ENCODE results near the gene MBNL3. TPM values are rescaled to one million over a fixed set of nuclear protein-coding genes. Genes with fewer than 3 reads are reported as not detected.
"Not testable (repeated sequence)": the region's sequence is repeated elsewhere in the genome, so short reads cannot be mapped to it uniquely, and the experiment has no call there.

MBNL3 gene
- total RNA-seq, 1 donor from 2014 or later = 8.9 TPM

- H3K27me3 Mint-ChIP-seq (ENCODE audit: insufficient read depth) = no peaks in the 10 kb centered on the region
- no peak overlapping the region for H3K27ac Mint-ChIP-seq
- no peak for DNase-seq (ENCODE audit: low spot score)
- H3K4me3 Mint-ChIP-seq = no peak overlapping the region
- H3K9me3 Mint-ChIP-seq = no peaks in the 10 kb centered on the region
- peaks cover 10% of the 10 kb centered on the region for H3K4me1 Mint-ChIP-seq (ENCODE audit: low read depth)
- intact Hi-C loops (cut with micrococcal nuclease) = no loop called here
- H3K36me3 Mint-ChIP-seq (ENCODE audit: low read depth) = no peaks in the 10 kb centered on the region
Measured at GRCh38 chrX:132470179-132470578, 18.7 kb downstream of the MBNL3 start.

GRCh38 chrX:132468454-132468853, 20.4 kb downstream of the MBNL3 start:
- H3K36me3 Mint-ChIP-seq (ENCODE audit: low read depth) = no peaks in the 10 kb centered on the region
- DNase-seq (ENCODE audit: low spot score) = no peak
- H3K27me3 Mint-ChIP-seq (ENCODE audit: insufficient read depth) = no peaks in the 10 kb centered on the region
- no peak overlapping the region for H3K4me3 Mint-ChIP-seq
- intact Hi-C loops (cut with micrococcal nuclease) = no loop called here
- H3K27ac Mint-ChIP-seq = no peak overlapping the region
- no peaks in the 10 kb centered on the region for H3K9me3 Mint-ChIP-seq
- H3K4me1 Mint-ChIP-seq (ENCODE audit: low read depth) = no peaks in the 10 kb centered on the region

- H3K4me1 Mint-ChIP-seq (ENCODE audit: low read depth) = no peaks in the 10 kb centered on the region
Measured at GRCh38 chrX:132467989-132468388, 20.8 kb downstream of the MBNL3 start.

GRCh38 chrX:132467026-132467425, 21.8 kb downstream of the MBNL3 start:
- intact Hi-C loops (cut with micrococcal nuclease) = no loop called here
- Mint-ChIP-seq H3K36me3 (ENCODE audit: low read depth) (no peaks in the 10 kb centered on the region), H3K27ac (no peak overlapping the region), H3K4me3 (no peak overlapping the region), H3K9me3 (no peaks in the 10 kb centered on the region), H3K27me3 (ENCODE audit: insufficient read depth) (no peaks in the 10 kb centered on the region), H3K4me1 (ENCODE audit: low read depth) (no peaks in the 10 kb centered on the region)
- no peak for DNase-seq (ENCODE audit: low spot score)

More at GRCh38 chrX:132467989-132468388, 20.8 kb downstream of the MBNL3 start:
- intact Hi-C loops (cut with micrococcal nuclease) = no loop called here
- H3K4me3 Mint-ChIP-seq = no peak overlapping the region
- H3K36me3 Mint-ChIP-seq (ENCODE audit: low read depth) = no peaks in the 10 kb centered on the region
- H3K27ac Mint-ChIP-seq = no peak overlapping the region
- H3K27me3 Mint-ChIP-seq (ENCODE audit: insufficient read depth) = no peaks in the 10 kb centered on the region
- no peaks in the 10 kb centered on the region for H3K9me3 Mint-ChIP-seq
- no peak for DNase-seq (ENCODE audit: low spot score)

GRCh38 chrX:132463411-132463810, 25.4 kb downstream of the MBNL3 start:
- H3K36me3 Mint-ChIP-seq (ENCODE audit: low read depth) = no peaks in the 10 kb centered on the region
- no peak overlapping the region for H3K27ac Mint-ChIP-seq
- DNase-seq (ENCODE audit: low spot score) = no peak
- H3K27me3 Mint-ChIP-seq (ENCODE audit: insufficient read depth) = no peaks in the 10 kb centered on the region
- intact Hi-C loops (cut with micrococcal nuclease) = loop anchor here (5.0 kb wide), 1 partner anchor 236 kb away; no protein-coding TSS in a partner anchor
- no peaks in the 10 kb centered on the region for H3K4me1 Mint-ChIP-seq (ENCODE audit: low read depth)
- no peak overlapping the region for H3K4me3 Mint-ChIP-seq
- H3K9me3 Mint-ChIP-seq = no peaks in the 10 kb centered on the region

GRCh38 chrX:132461886-132462285, 27.0 kb downstream of the MBNL3 start:
- no peaks in the 10 kb centered on the region for H3K9me3 Mint-ChIP-seq
- H3K27ac Mint-ChIP-seq = no peak overlapping the region
- no peaks in the 10 kb centered on the region for H3K27me3 Mint-ChIP-seq (ENCODE audit: insufficient read depth)
- H3K36me3 Mint-ChIP-seq (ENCODE audit: low read depth) = no peaks in the 10 kb centered on the region
- intact Hi-C loops (cut with micrococcal nuclease) = loop anchor here (5.0 kb wide), 1 partner anchor 235 kb away; no protein-coding TSS in a partner anchor
- DNase-seq (ENCODE audit: low spot score) = no peak
- no peaks in the 10 kb centered on the region for H3K4me1 Mint-ChIP-seq (ENCODE audit: low read depth)
- no peak overlapping the region for H3K4me3 Mint-ChIP-seq

- DNase-seq (ENCODE audit: low spot score) = no peak
- H3K4me1 Mint-ChIP-seq (ENCODE audit: low read depth) = no peaks in the 10 kb centered on the region
- H3K9me3 Mint-ChIP-seq = peaks cover 22% of the 10 kb centered on the region
- intact Hi-C loops (cut with micrococcal nuclease) = no loop called here
- no peak overlapping the region for H3K27ac Mint-ChIP-seq
- H3K36me3 Mint-ChIP-seq (ENCODE audit: low read depth) = no peaks in the 10 kb centered on the region
- no peak overlapping the region for H3K4me3 Mint-ChIP-seq
- H3K27me3 Mint-ChIP-seq (ENCODE audit: insufficient read depth) = no peaks in the 10 kb centered on the region
Measured at GRCh38 chrX:132452911-132453550, 35.8 kb downstream of the MBNL3 start.

- H3K27me3 Mint-ChIP-seq (ENCODE audit: insufficient read depth); H3K4me1 Mint-ChIP-seq (ENCODE audit: low read depth); DNase-seq (ENCODE audit: low spot score); H3K4me3 Mint-ChIP-seq; H3K36me3 Mint-ChIP-seq (ENCODE audit: low read depth); intact Hi-C loops (cut with micrococcal nuclease); H3K27ac Mint-ChIP-seq: not testable (repeated sequence)
- peaks cover 22% of the 10 kb centered on the region for H3K9me3 Mint-ChIP-seq
Measured at GRCh38 chrX:132445909-132446308, 42.9 kb downstream of the MBNL3 start.

- H3K27ac Mint-ChIP-seq = no peak overlapping the region
- peaks cover 13% of the 10 kb centered on the region for H3K9me3 Mint-ChIP-seq
- peaks cover 2% of the 10 kb centered on the region for H3K27me3 Mint-ChIP-seq (ENCODE audit: insufficient read depth)
- H3K4me1 Mint-ChIP-seq (ENCODE audit: low read depth) = no peaks in the 10 kb centered on the region
- peaks cover 2% of the 10 kb centered on the region for H3K36me3 Mint-ChIP-seq (ENCODE audit: low read depth)
- H3K4me3 Mint-ChIP-seq = no peak overlapping the region
- intact Hi-C loops (cut with micrococcal nuclease) = no loop called here
- DNase-seq (ENCODE audit: low spot score) = no peak
Measured at GRCh38 chrX:132444936-132445335, 43.9 kb downstream of the MBNL3 start.

GRCh38 chrX:132443196-132444135, 45.4 kb downstream of the MBNL3 start:
- Mint-ChIP-seq H3K4me1 (ENCODE audit: low read depth) (no peaks in the 10 kb centered on the region), H3K27me3 (ENCODE audit: insufficient read depth) (peaks cover 2% of the 10 kb centered on the region), H3K36me3 (ENCODE audit: low read depth) (peaks cover 2% of the 10 kb centered on the region), H3K4me3 (no peak overlapping the region), H3K27ac (no peak overlapping the region), H3K9me3 (peaks cover 3% of the 10 kb centered on the region)
- intact Hi-C loops (cut with micrococcal nuclease) = no loop called here
- no peak for DNase-seq (ENCODE audit: low spot score)

- H3K36me3 Mint-ChIP-seq (ENCODE audit: low read depth) = peaks cover 2% of the 10 kb centered on the region
- peaks cover 2% of the 10 kb centered on the region for H3K27me3 Mint-ChIP-seq (ENCODE audit: insufficient read depth)
- H3K27ac Mint-ChIP-seq = no peak overlapping the region
- intact Hi-C loops (cut with micrococcal nuclease) = no loop called here
- H3K9me3 Mint-ChIP-seq = no peaks in the 10 kb centered on the region
- no peak overlapping the region for H3K4me3 Mint-ChIP-seq
- DNase-seq (ENCODE audit: low spot score) = no peak
- H3K4me1 Mint-ChIP-seq (ENCODE audit: low read depth) = no peaks in the 10 kb centered on the region
Measured at GRCh38 chrX:132442691-132443090, 46.1 kb downstream of the MBNL3 start.

- no peak overlapping the region for H3K4me3 Mint-ChIP-seq
- no peaks in the 10 kb centered on the region for H3K9me3 Mint-ChIP-seq
- H3K4me1 Mint-ChIP-seq (ENCODE audit: low read depth) = no peaks in the 10 kb centered on the region
- no peaks in the 10 kb centered on the region for H3K27me3 Mint-ChIP-seq (ENCODE audit: insufficient read depth)
- no peak overlapping the region for H3K27ac Mint-ChIP-seq
- DNase-seq (ENCODE audit: low spot score) = no peak
- intact Hi-C loops (cut with micrococcal nuclease) = no loop called here
- no peaks in the 10 kb centered on the region for H3K36me3 Mint-ChIP-seq (ENCODE audit: low read depth)
Measured at GRCh38 chrX:132435222-132435621, 53.6 kb downstream of the MBNL3 start.

- no peaks in the 10 kb centered on the region for H3K36me3 Mint-ChIP-seq (ENCODE audit: low read depth)
- no peak for DNase-seq (ENCODE audit: low spot score)
- H3K9me3 Mint-ChIP-seq = no peaks in the 10 kb centered on the region
- H3K4me1 Mint-ChIP-seq (ENCODE audit: low read depth) = no peaks in the 10 kb centered on the region
- H3K4me3 Mint-ChIP-seq = no peak overlapping the region
- no peaks in the 10 kb centered on the region for H3K27me3 Mint-ChIP-seq (ENCODE audit: insufficient read depth)
- no peak overlapping the region for H3K27ac Mint-ChIP-seq
- intact Hi-C loops (cut with micrococcal nuclease) = no loop called here
Measured at GRCh38 chrX:132433551-132433950, 55.3 kb downstream of the MBNL3 start.
